ENCODE data around the gene UBE2E3. TPM values are rescaled to one million over a fixed set of nuclear protein-coding genes. Genes with fewer than 3 reads are reported as not detected.

Gene UBE2E3
- total and polyA plus RNA-seq, 7 donors: 61.9 to 125 (median 87.1) TPM

- peak in 3 of 4 donors; percentile 40 to 85 (median 69) for ATAC-seq
These were observed 78.2 kb downstream of the UBE2E3 start for GRCh38 chr2:181058378-181059269.

GRCh38 chr2:181063696-181064095 is 83.3 kb downstream of the UBE2E3 start:
- intact Hi-C loops (cut with DNase I): loop anchor here in 1 of 2 donors (10.0 kb wide), 1 partner anchor 539 kb away; no protein-coding TSS in a partner anchor
- TF ChIP-seq CTCF (IDR thresholded peaks at IDR 0.05): no peak
- peaks cover 0 to 5% of the 10 kb centered on the region in 2 donors for H3K36me3 ChIP-seq (ENCODE audit: insufficient read depth in 1 of 2, low read depth in 1 of 2)
- H3K4me1 ChIP-seq: no peaks in the 10 kb centered on the region
- no peaks in the 10 kb centered on the region for H3K27me3 ChIP-seq (ENCODE audit: insufficient read depth in 3 of 3, low read length in 2 of 3)
- DNase-seq (no peak), ATAC-seq (no peak)
- 2 to 64% (median 48%) methylated on average over 1 of the region's 1 CpG for WGBS, 3 donors
- no peak overlapping the region for H3K4me3 ChIP-seq
- no peaks in the 10 kb centered on the region for H3K9me3 ChIP-seq
- no peak overlapping the region for H3K27ac ChIP-seq

More at GRCh38 chr2:181058378-181059269, 78.2 kb downstream of the UBE2E3 start:
- Histone ChIP-seq H3K9me3 (no peaks in the 10 kb centered on the region), H3K4me1 (peaks cover 4% of the 10 kb centered on the region), H3K27me3 (ENCODE audit: insufficient read depth in 3 of 3, low read length in 2 of 3) (no peaks in the 10 kb centered on the region), H3K36me3 (ENCODE audit: insufficient read depth in 1 of 2, low read depth in 1 of 2) (peaks cover 0 to 5% of the 10 kb centered on the region in 2 donors), H3K27ac (no peak overlapping the region), H3K4me3 (no peak overlapping the region)
- no peak for DNase-seq
- intact Hi-C loops (cut with DNase I): loop anchor here (10.0 kb wide), 3 partner anchors 454 to 934 kb away; no protein-coding TSS in a partner anchor
- 66 to 76% (median 71%) methylated on average over 7 of the region's 7 CpGs for WGBS, 3 donors
- TF ChIP-seq CTCF (IDR thresholded peaks at IDR 0.05): peak; percentile 79

GRCh38 chr2:181065458-181065857 is 85.1 kb downstream of the UBE2E3 start:
- intact Hi-C loops (cut with DNase I): loop anchor here in 1 of 2 donors (10.0 kb wide), 1 partner anchor 541 kb away; no protein-coding TSS in a partner anchor
- no peak for ATAC-seq
- H3K9me3 ChIP-seq: no peaks in the 10 kb centered on the region
- H3K36me3 ChIP-seq (ENCODE audit: insufficient read depth in 1 of 2, low read depth in 1 of 2): peaks cover 0 to 5% of the 10 kb centered on the region in 2 donors
- TF ChIP-seq CTCF (IDR thresholded peaks at IDR 0.05): no peak
- H3K27ac ChIP-seq: no peak overlapping the region
- no peaks in the 10 kb centered on the region for H3K27me3 ChIP-seq (ENCODE audit: insufficient read depth in 3 of 3, low read length in 2 of 3)
- DNase-seq: no peak
- no peak overlapping the region for H3K4me3 ChIP-seq
- H3K4me1 ChIP-seq: peaks cover 5% of the 10 kb centered on the region

- peaks cover 0 to 5% of the 10 kb centered on the region in 2 donors for H3K36me3 ChIP-seq (ENCODE audit: insufficient read depth in 1 of 2, low read depth in 1 of 2)
- intact Hi-C loops (cut with DNase I): loop anchor here in 1 of 2 donors (10.0 kb wide), 1 partner anchor 542 kb away; no protein-coding TSS in a partner anchor
- no peak overlapping the region for H3K4me3 ChIP-seq
- H3K27ac ChIP-seq: no peak overlapping the region
- 44 to 86% (median 65%) methylated on average over 1 of the region's 1 CpG for WGBS, 3 donors
- no peaks in the 10 kb centered on the region for H3K9me3 ChIP-seq
- ATAC-seq (no peak), DNase-seq (no peak)
- no peak for TF ChIP-seq CTCF (IDR thresholded peaks at IDR 0.05)
- H3K27me3 ChIP-seq (ENCODE audit: insufficient read depth in 3 of 3, low read length in 2 of 3): no peaks in the 10 kb centered on the region
- H3K4me1 ChIP-seq: peaks cover 5% of the 10 kb centered on the region
These were observed 85.9 kb downstream of the UBE2E3 start for GRCh38 chr2:181066333-181066732.
